Measurements from ENCODE around the gene ACACB. TPM values are rescaled to one million over a fixed set of nuclear protein-coding genes. Genes with fewer than 3 reads are reported as not detected.

Gene ACACB
- total and polyA plus RNA-seq, 7 donors: 5.3 to 295 (median 116) TPM

- Histone ChIP-seq H3K4me1 (peaks cover 0 to 72% (median 56%) of the 10 kb centered on the region in 4 donors), H3K27ac (peak overlapping the region; percentile 53 to 98 (median 70)), H3K36me3 (peaks cover 0 to 14% (median 6%) of the 10 kb centered on the region in 4 donors), H3K9me3 (no peaks in the 10 kb centered on the region), H3K27me3 (no peaks in the 10 kb centered on the region), H3K4me3 (no peak overlapping the region)
- intact Hi-C loops (cut with DNase I): no loop called here
- no peak for DNase-seq
- 77 to 85% methylated on average over 6 of the region's 6 CpGs for WGBS, 2 donors
- no peak for TF ChIP-seq POLR2A (IDR thresholded peaks at IDR 0.05)
- no peak for TF ChIP-seq EP300 (IDR thresholded peaks at IDR 0.05)
- TF ChIP-seq POLR2AphosphoS5 (IDR thresholded peaks at IDR 0.05): no peak
- no peak for TF ChIP-seq CTCF (IDR thresholded peaks at IDR 0.05)
Measured at GRCh38 chr12:109163167-109163566, 46.8 kb downstream of the ACACB start.

- H3K9me3 ChIP-seq: no peaks in the 10 kb centered on the region
- 88 to 97% methylated on average over 1 of the region's 1 CpG for WGBS, 2 donors
- DNase-seq: peak; percentile 50
- peaks cover 0 to 72% (median 56%) of the 10 kb centered on the region in 4 donors for H3K4me1 ChIP-seq
- intact Hi-C loops (cut with DNase I): no loop called here
- no peaks in the 10 kb centered on the region for H3K27me3 ChIP-seq
- no peak for TF ChIP-seq EP300 (IDR thresholded peaks at IDR 0.05)
- no peak for TF ChIP-seq CTCF (IDR thresholded peaks at IDR 0.05)
- TF ChIP-seq POLR2A (IDR thresholded peaks at IDR 0.05): no peak
- TF ChIP-seq POLR2AphosphoS5 (IDR thresholded peaks at IDR 0.05): no peak
- no peak overlapping the region for H3K4me3 ChIP-seq
- peaks cover 5 to 26% (median 14%) of the 10 kb centered on the region in 4 donors for H3K36me3 ChIP-seq
- H3K27ac ChIP-seq: peak overlapping the region; percentile 47 to 98 (median 66)
Measured at GRCh38 chr12:109165599-109165998, 49.2 kb downstream of the ACACB start.

DNA sequence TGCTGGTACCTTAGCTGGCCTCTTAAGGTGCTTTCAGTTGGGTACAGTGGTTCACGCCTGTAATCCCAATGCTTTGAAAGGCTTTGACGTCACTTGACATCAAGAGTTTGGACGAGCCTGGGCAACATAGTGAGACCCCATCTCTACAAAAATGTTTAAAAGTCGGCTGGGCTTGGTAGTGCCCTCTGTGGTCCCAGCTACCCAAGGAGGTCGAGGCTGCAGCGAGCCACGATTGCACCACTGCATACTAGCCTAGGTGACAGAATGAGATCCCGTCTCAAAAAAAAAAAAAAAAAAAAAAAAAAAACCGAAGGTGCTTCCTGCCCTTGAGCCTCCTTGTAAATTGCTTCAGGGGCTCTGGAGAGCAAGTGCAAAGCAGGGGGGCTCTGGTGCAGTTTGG, 50.0 kb downstream of the ACACB start:
- peak; percentile 57 for DNase-seq
- WGBS, 2 donors: 90 to 92% methylated on average over 9 of the region's 9 CpGs

GRCh38 chr12:109167781-109168180, 51.4 kb downstream of the ACACB start:
- Histone ChIP-seq H3K4me1 (peaks cover 0 to 57% (median 42%) of the 10 kb centered on the region in 4 donors), H3K4me3 (no peak overlapping the region), H3K27me3 (no peaks in the 10 kb centered on the region), H3K36me3 (peaks cover 17 to 46% (median 33%) of the 10 kb centered on the region in 4 donors), H3K27ac (peak overlapping the region; percentile 78 to 89 (median 81)), H3K9me3 (no peaks in the 10 kb centered on the region)
- peak; percentile 61 for DNase-seq
- WGBS, 2 donors: 94 to 95% methylated on average over 18 of the region's 18 CpGs
- no peak for TF ChIP-seq CTCF (IDR thresholded peaks at IDR 0.05)
- no peak for TF ChIP-seq POLR2AphosphoS5 (IDR thresholded peaks at IDR 0.05)
- TF ChIP-seq EP300 (IDR thresholded peaks at IDR 0.05): no peak
- no peak for TF ChIP-seq POLR2A (IDR thresholded peaks at IDR 0.05)
- intact Hi-C loops (cut with DNase I): no loop called here

More for the DNA sequence above, 50.0 kb downstream of the ACACB start:
- H3K4me1 ChIP-seq: peaks cover 0 to 66% (median 49%) of the 10 kb centered on the region in 4 donors
- no peaks in the 10 kb centered on the region for H3K27me3 ChIP-seq
- no peaks in the 10 kb centered on the region for H3K9me3 ChIP-seq
- TF ChIP-seq POLR2A (IDR thresholded peaks at IDR 0.05) (no peak), CTCF (IDR thresholded peaks at IDR 0.05) (no peak), EP300 (IDR thresholded peaks at IDR 0.05) (no peak), POLR2AphosphoS5 (IDR thresholded peaks at IDR 0.05) (no peak)
- no peak overlapping the region for H3K4me3 ChIP-seq
- peaks cover 5 to 32% (median 19%) of the 10 kb centered on the region in 4 donors for H3K36me3 ChIP-seq
- intact Hi-C loops (cut with DNase I): no loop called here
- H3K27ac ChIP-seq: peak overlapping the region; percentile 47 to 98 (median 81)

GRCh38 chr12:109169262-109169661, 52.9 kb downstream of the ACACB start:
- whole genome bisulfite sequencing, 2 donors: 93 to 94% methylated on average over 3 of the region's 3 CpGs
- intact Hi-C loops (cut with DNase I): loop anchor here (1.0 kb wide), 1 partner anchor 58 kb away; no protein-coding TSS in a partner anchor
- Histone ChIP-seq H3K4me3 (no peak overlapping the region), H3K27me3 (no peaks in the 10 kb centered on the region), H3K36me3 (peaks cover 31 to 61% (median 47%) of the 10 kb centered on the region in 4 donors), H3K9me3 (no peaks in the 10 kb centered on the region), H3K4me1 (peaks cover 0 to 46% (median 37%) of the 10 kb centered on the region in 4 donors), H3K27ac (peak overlapping the region; percentile 78 to 89 (median 81))
- peak; percentile 62 for DNase-seq
- TF ChIP-seq POLR2AphosphoS5 (IDR thresholded peaks at IDR 0.05): no peak
- no peak for TF ChIP-seq POLR2A (IDR thresholded peaks at IDR 0.05)
- no peak for TF ChIP-seq CTCF (IDR thresholded peaks at IDR 0.05)
- no peak for TF ChIP-seq EP300 (IDR thresholded peaks at IDR 0.05)
